Measurements from ENCODE around the gene SH2D1B.

The SH2D1B gene

GRCh38 chr1:162381383-162381782 lies 30.6 kb downstream of the SH2D1B start, which contains the start of gene C1orf226:
TSS of gene C1orf226 (plus strand) at chr1:162381728. CDS start at chr1:162381902, 174 bp downstream.
- no peak for DNase-seq

- DNase-seq: no peak
Measured at GRCh38 chr1:162380061-162380846, 31.7 kb downstream of the SH2D1B start.

- DNase-seq: no peak
Measured at GRCh38 chr1:162376691-162377090, 35.2 kb downstream of the SH2D1B start, which contains the start of gene SPATA46. TSS of gene SPATA46 (minus strand) at chr1:162376854. CDS start at chr1:162376790, 64 bp downstream.

- no peak for DNase-seq
Measured at GRCh38 chr1:162375463-162375862, 36.5 kb downstream of the SH2D1B start.

GRCh38 chr1:162374406-162374805 lies 37.5 kb downstream of the SH2D1B start:
- DNase-seq: no peak

GRCh38 chr1:162373541-162374260 lies 38.2 kb downstream of the SH2D1B start:
- DNase-seq: peak in 1 of 2 experiments; percentile 51

- no peak for DNase-seq
Measured at GRCh38 chr1:162373072-162373427, 38.9 kb downstream of the SH2D1B start.

GRCh38 chr1:162372159-162373071 lies 39.5 kb downstream of the SH2D1B start:
- DNase-seq: no peak

GRCh38 chr1:162371611-162372010 lies 40.3 kb downstream of the SH2D1B start:
- DNase-seq: no peak

- no peak for DNase-seq
Measured at GRCh38 chr1:162370721-162371120, 41.2 kb downstream of the SH2D1B start.

GRCh38 chr1:162370161-162370560 lies 41.8 kb downstream of the SH2D1B start:
- DNase-seq: no peak

- DNase-seq: no peak
Measured at GRCh38 chr1:162369571-162369970, 42.4 kb downstream of the SH2D1B start.

GRCh38 chr1:162368451-162368850 lies 43.5 kb downstream of the SH2D1B start:
- DNase-seq: no peak

GRCh38 chr1:162367772-162368171 lies 44.2 kb downstream of the SH2D1B start:
- DNase-seq: no peak

GRCh38 chr1:162367073-162367472 lies 44.9 kb downstream of the SH2D1B start:
- DNase-seq: no peak

- DNase-seq: no peak
Measured at GRCh38 chr1:162366671-162367070, 45.3 kb downstream of the SH2D1B start.

GRCh38 chr1:162366149-162366548 lies 45.8 kb downstream of the SH2D1B start:
- no peak for DNase-seq

- no peak for DNase-seq
Measured at GRCh38 chr1:162365284-162366020, 46.5 kb downstream of the SH2D1B start.

- DNase-seq: no peak
Measured at GRCh38 chr1:162364498-162364897, 47.4 kb downstream of the SH2D1B start.

- no peak for DNase-seq
Measured at GRCh38 chr1:162363823-162364222, 48.1 kb downstream of the SH2D1B start.

GRCh38 chr1:162361349-162361748 lies 50.6 kb downstream of the SH2D1B start:
- DNase-seq: no peak

GRCh38 chr1:162360874-162361260 lies 51.1 kb downstream of the SH2D1B start:
- DNase-seq: no peak
